GM23248 (cell line): ENCODE measurements around the gene ZNF304. TPM values are rescaled to one million over a fixed set of nuclear protein-coding genes. Genes with fewer than 3 reads are reported as not detected.

Experiments
- DNase-seq: peaks from one replicate; pipeline ENCODE4 v3.0.0-alpha.2; 2015
- H2AFZ ChIP-seq: fragments of 200-600 bp; sonication (generic); 2 replicates; pipeline ENCODE4 v1.6.1; 2016; ENCODE audit warnings: antibody characterized with exemption
- H3F3A ChIP-seq: fragments of 200-600 bp; sonication (generic); 2 replicates; pipeline ENCODE4 v1.6.1; 2016; ENCODE audit warnings: mild to moderate bottlenecking, antibody characterized with exemption, mixed run types; ENCODE audit not compliant: insufficient read depth
- H3K27ac ChIP-seq: fragments of 200-600 bp; sonication (generic); 2 replicates; pipeline ENCODE4 v1.5.1; 2016; ENCODE audit warnings: mild to moderate bottlenecking
- H3K27me3 ChIP-seq: fragments of 200-600 bp; sonication (generic); replicated peaks from 2 replicates; pipeline ENCODE4 v1.6.1; 2016; ENCODE audit warnings: mild to moderate bottlenecking; ENCODE audit not compliant: insufficient read depth
- H3K36me3 ChIP-seq: fragments of 200-600 bp; sonication (generic); 2 replicates; pipeline ENCODE4 v1.6.1; 2016; ENCODE audit warnings: low read depth, mild to moderate bottlenecking
- H3K4me1 ChIP-seq: fragments of 200-600 bp; sonication (generic); 2 replicates; pipeline ENCODE4 v1.6.1; 2016; ENCODE audit warnings: mild to moderate bottlenecking; ENCODE audit not compliant: insufficient read depth
- H3K4me2 ChIP-seq: fragments of 200-600 bp; sonication (generic); one replicate; pipeline ENCODE4 v1.6.1; 2016; ENCODE audit warnings: mild to moderate bottlenecking; ENCODE audit not compliant: unreplicated experiment
- H3K4me3 ChIP-seq: fragments of 200-600 bp; sonication (generic); 2 replicates; pipeline ENCODE4 v1.5.1; 2016; ENCODE audit warnings: mild to moderate bottlenecking
- H3K79me2 ChIP-seq: fragments of 200-600 bp; sonication (generic); 2 replicates; pipeline ENCODE4 v1.6.1; 2016; ENCODE audit warnings: mild to moderate bottlenecking; ENCODE audit not compliant: insufficient read depth
- H3K9ac ChIP-seq: fragments of 200-600 bp; sonication (generic); 2 replicates; pipeline ENCODE4 v1.6.1; 2016; ENCODE audit warnings: mild to moderate bottlenecking
- H3K9me2 ChIP-seq: fragments of 200-600 bp; sonication (generic); 2 replicates; pipeline ENCODE4 v1.6.1; 2016; ENCODE audit warnings: mixed run types, mild to moderate bottlenecking, moderate library complexity; ENCODE audit not compliant: insufficient read depth
- H3K9me3 ChIP-seq: fragments of 200-600 bp; sonication (generic); one replicate; pipeline ENCODE4 v1.6.1; 2017; ENCODE audit warnings: low read depth
- H4K20me1 ChIP-seq: fragments of 200-600 bp; sonication (generic); 2 replicates; pipeline ENCODE4 v1.6.0; 2016; ENCODE audit not compliant: insufficient read depth
- EZH2 ChIP-seq: fragments of 200-600 bp; sonication (generic); IDR thresholded peaks from 2 replicates; pipeline ENCODE4 v1.6.1; 2018; ENCODE audit warnings: antibody characterized with exemption, mild to moderate bottlenecking; ENCODE audit not compliant: insufficient read depth, poor library complexity, severe bottlenecking
- EZH2phosphoT487 ChIP-seq: fragments of 200-600 bp; sonication (generic); IDR thresholded peaks from 2 replicates; pipeline ENCODE4 v1.6.1; 2018; ENCODE audit warnings: antibody characterized with exemption, moderate library complexity, mild to moderate bottlenecking, low read depth; ENCODE audit not compliant: insufficient read depth
- WGBS, 2 experiments: methylation state at CpG; one replicate each; pipeline ENCODE4 v1.1.6; 2015 to 2017; ENCODE audit warnings: low lambda C conversion rate in 2 of 2, low coverage in 1 of 2; ENCODE audit errors: missing lambda C conversion rate in 2 of 2; 5-methylcytosine and 5-hydroxymethylcytosine counted together
- in situ Hi-C: fragments of 300-500 bp; cut with MboI; formaldehyde crosslinking; loops from 2 replicates; pipeline ENCODE4 v1.15.0; 2020
- polyA plus RNA-seq: library from polyadenylated mRNA; unstranded; fragments of >200 nt; fragmentation: Nextera tagmentation; extraction: Ambion mirVana; gene quantifications from 2 replicates; pipeline ENCODE4 v1.2.1, GENCODE V29; 2016
- total RNA-seq: library from RNA; depleted of rRNA; stranded (reverse); fragments of >200 nt; shearing (Covaris generic); gene quantifications from 2 replicates; pipeline ENCODE4 v1.2.3, GENCODE V29; 2014

The ZNF304 gene
- total and polyA plus RNA-seq, 2 experiments from 2014 or later: 4.2 to 7.8 TPM

GRCh38 chr19:57327993-57328392 is 23.1 kb upstream of the ZNF304 start:
- H3K4me1 ChIP-seq: no peaks in the 10 kb centered on the region
- H3K4me3 ChIP-seq: no peak overlapping the region
- H3F3A ChIP-seq: no peaks in the 10 kb centered on the region
- no peak overlapping the region for H2AFZ ChIP-seq
- in situ Hi-C loops: no loop called here
- no peak for DNase-seq
- TF ChIP-seq EZH2phosphoT487 (no peak), EZH2 (no peak)
- H4K20me1 ChIP-seq: no peaks in the 10 kb centered on the region
- peaks cover 28% of the 10 kb centered on the region for H3K36me3 ChIP-seq
- H3K9me2 ChIP-seq: no peaks in the 10 kb centered on the region
- no peaks in the 10 kb centered on the region for H3K27me3 ChIP-seq
- H3K79me2 ChIP-seq: peaks cover 52% of the 10 kb centered on the region
- no peak overlapping the region for H3K9ac ChIP-seq
- H3K27ac ChIP-seq: no peak overlapping the region
- no peak overlapping the region for H3K4me2 ChIP-seq
- 99 to 100% methylated on average over 6 to 8 of the region's 8 CpGs for WGBS, 2 experiments
- no peaks in the 10 kb centered on the region for H3K9me3 ChIP-seq

DNA sequence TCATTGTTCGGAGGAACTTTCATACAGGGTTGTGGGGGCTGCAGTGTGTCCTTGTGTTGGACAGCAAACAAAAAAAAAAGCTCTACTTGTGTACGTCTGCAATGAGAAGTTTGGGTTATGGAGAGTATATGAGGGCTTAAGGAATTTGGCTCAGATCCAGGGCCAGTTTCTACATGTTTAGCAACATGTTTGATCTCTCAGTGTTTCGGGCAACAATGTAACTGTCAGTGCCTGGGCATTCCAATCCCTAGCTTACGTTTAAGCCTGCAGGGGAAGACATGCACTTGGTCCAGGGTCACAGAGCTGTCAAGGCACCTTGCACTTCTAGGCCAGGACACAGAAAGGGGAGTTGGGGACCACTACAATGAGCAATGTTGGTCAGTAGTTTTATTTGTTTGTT is 16.9 kb upstream of the ZNF304 start:
- no peaks in the 10 kb centered on the region for H3K27me3 ChIP-seq
- H3K9me3 ChIP-seq: no peaks in the 10 kb centered on the region
- H3K79me2 ChIP-seq: peaks cover 37% of the 10 kb centered on the region
- H3K36me3 ChIP-seq: peaks cover 1% of the 10 kb centered on the region; the same call in 1 of the 2 replicates
- H3K4me3 ChIP-seq: no peak overlapping the region
- H3K9me2 ChIP-seq: no peaks in the 10 kb centered on the region
- H3K9ac ChIP-seq: no peak overlapping the region
- H3F3A ChIP-seq: no peaks in the 10 kb centered on the region
- H2AFZ ChIP-seq: no peak overlapping the region
- no peak for DNase-seq
- no peak overlapping the region for H3K27ac ChIP-seq
- in situ Hi-C loops: no loop called here
- H3K4me1 ChIP-seq: no peaks in the 10 kb centered on the region
- TF ChIP-seq EZH2phosphoT487: no peak
- no peak for TF ChIP-seq EZH2
- H4K20me1 ChIP-seq: no peaks in the 10 kb centered on the region
- H3K4me2 ChIP-seq: no peak overlapping the region
- 72 to 77% methylated on average over 4 of the region's 4 CpGs for WGBS, 2 experiments

- Histone ChIP-seq H3K4me3 (no peak overlapping the region), H3K4me2 (no peak overlapping the region), H3K4me1 (no peaks in the 10 kb centered on the region), H3K79me2 (0 out of 2 replicates have a peak, but pooled peaks cover 12% of the 10 kb centered on the region), H4K20me1 (no peaks in the 10 kb centered on the region), H3K27me3 (no peaks in the 10 kb centered on the region), H2AFZ (no peak overlapping the region), H3K27ac (no peak overlapping the region), H3F3A (peaks cover 5% of the 10 kb centered on the region; the same call in 1 of the 2 replicates), H3K9me2 (no peaks in the 10 kb centered on the region), H3K9me3 (no peaks in the 10 kb centered on the region), H3K9ac (no peak overlapping the region), H3K36me3 (no peaks in the 10 kb centered on the region)
- 61 to 69% methylated on average over 3 of the region's 3 CpGs for WGBS, 2 experiments
- peak; percentile 28 for DNase-seq
- no peak for TF ChIP-seq EZH2phosphoT487
- no peak for TF ChIP-seq EZH2
- in situ Hi-C loops: no loop called here
Measured at GRCh38 chr19:57338877-57339276, 12.2 kb upstream of the ZNF304 start.

GRCh38 chr19:57342582-57342981 is 8.5 kb upstream of the ZNF304 start:
- H3K79me2 ChIP-seq: no peaks in the 10 kb centered on the region
- no peak overlapping the region for H3K4me3 ChIP-seq
- no peak for TF ChIP-seq EZH2
- TF ChIP-seq EZH2phosphoT487: no peak
- H3K4me2 ChIP-seq: no peak overlapping the region
- no peaks in the 10 kb centered on the region for H3K9me3 ChIP-seq
- no peaks in the 10 kb centered on the region for H3K27me3 ChIP-seq
- no peaks in the 10 kb centered on the region for H3K4me1 ChIP-seq
- H3K36me3 ChIP-seq: no peaks in the 10 kb centered on the region
- 46 to 65% methylated on average over 6 of the region's 6 CpGs for WGBS, 2 experiments
- peaks cover 8% of the 10 kb centered on the region; the same call in 1 of the 2 replicates for H3F3A ChIP-seq
- H3K27ac ChIP-seq: no peak overlapping the region
- no peaks in the 10 kb centered on the region for H4K20me1 ChIP-seq
- in situ Hi-C loops: no loop called here
- no peak overlapping the region for H3K9ac ChIP-seq
- no peaks in the 10 kb centered on the region for H3K9me2 ChIP-seq
- DNase-seq: no peak
- no peak overlapping the region for H2AFZ ChIP-seq

GRCh38 chr19:57348136-57348535 is 2.9 kb upstream of the ZNF304 start:
- Histone ChIP-seq H3K9me3 (no peaks in the 10 kb centered on the region), H3K4me3 (no peak overlapping the region), H3K4me1 (peaks cover 23% of the 10 kb centered on the region), H3K36me3 (no peaks in the 10 kb centered on the region), H3K79me2 (peaks cover 21% of the 10 kb centered on the region), H3K27me3 (no peaks in the 10 kb centered on the region), H4K20me1 (no peaks in the 10 kb centered on the region), H2AFZ (peak overlapping the region; percentile 66), H3K4me2 (peak overlapping the region; percentile 62), H3K9ac (peak overlapping the region; percentile 76), H3F3A (peaks cover 8% of the 10 kb centered on the region; the same call in 1 of the 2 replicates), H3K27ac (peak overlapping the region; percentile 92), H3K9me2 (no peaks in the 10 kb centered on the region)
- DNase-seq: peak; percentile 83
- in situ Hi-C loops: no loop called here
- TF ChIP-seq EZH2 (no peak), EZH2phosphoT487 (no peak)
- WGBS, 2 experiments: 40 to 52% methylated on average over 3 of the region's 3 CpGs
